ENCODE results near the gene SREBF1. TPM values are rescaled to one million over a fixed set of nuclear protein-coding genes. Genes with fewer than 3 reads are reported as not detected.

Gene SREBF1
- total and polyA plus RNA-seq, 2 of the 8 experiments (the other 6 are each of a cell fraction or from before 2014, with no cell fraction given): 28.6 to 70.8 TPM

- Histone ChIP-seq H3K4me3 (ENCODE audit: extremely low read depth in 1 of 4, insufficient read depth in 2 of 4, low read depth in 3 of 4, low read length in 4 of 4) (peak overlapping the region in 3 of 4 experiments; percentile 29 to 51 (median 38); a peak in 7 of 8 replicates), H2BK20ac (ENCODE audit: low read length) (peak overlapping the region; percentile 98), H3K4me1 (replicated peaks in 1 of 4; ENCODE audit: control insufficient read depth in 3 of 4, insufficient read depth in 4 of 4, low read length in 3 of 4) (peaks cover 13 to 37% (median 27%) of the 10 kb centered on the region in 4 experiments), H4K91ac (replicated peaks; ENCODE audit: insufficient read length, low read length) (peak overlapping the region; percentile 95), H3K4me2 (ENCODE audit: insufficient read depth in 1 of 2, low read depth in 2 of 2, low read length in 2 of 2) (peak overlapping the region; percentile 72 to 79), H2AFZ (ENCODE audit: low read length) (no peak overlapping the region), H2BK15ac (ENCODE audit: low read length) (peak overlapping the region; percentile 98; the same call in 1 of the 2 replicates), H3K9ac (replicated peaks in 1 of 4; ENCODE audit: extremely low read depth in 1 of 4, low read depth in 3 of 4, low read length in 3 of 4) (0 out of 7 replicates have a peak overlapping the region, but pooled peaks of 2 of the 4 experiments have one; percentile 6 to 8), H2AK5ac (ENCODE audit: low read depth, low read length) (peak overlapping the region; percentile 98), H2BK12ac (ENCODE audit: low read depth, low read length) (peak overlapping the region; percentile 100), H3K36me3 (ENCODE audit: control insufficient read depth in 2 of 4, insufficient read depth in 4 of 4, low read length in 3 of 4) (peaks cover 4 to 15% (median 7%) of the 10 kb centered on the region in 4 experiments; a peak in 5 of 8 replicates), H3K9me3 (ENCODE audit: insufficient read depth in 2 of 2, low read depth in 1 of 2, low read length in 1 of 2) (no peaks in the 10 kb centered on the region), H3K4ac (replicated peaks; ENCODE audit: insufficient read length, low read depth, low read length) (peak overlapping the region; percentile 95), H3K23me2 (ENCODE audit: low read depth, low read length) (peaks cover 5% of the 10 kb centered on the region), H3K56ac (replicated peaks; ENCODE audit: insufficient read length, low read depth, low read length) (peak overlapping the region; percentile 52), H2BK5ac (ENCODE audit: low read depth, low read length) (peak overlapping the region; percentile 98), H4K8ac (ENCODE audit: extremely low read depth, insufficient read depth, low read length) (peak overlapping the region; percentile 92; the same call in 1 of the 2 replicates), H3K14ac (ENCODE audit: insufficient read length) (no peak overlapping the region), H3K79me2 (ENCODE audit: control insufficient read depth in 1 of 2, insufficient read depth in 2 of 2, low read length in 2 of 2) (peaks cover 4 to 63% of the 10 kb centered on the region in 2 experiments; a peak in 3 of 4 replicates), H3K23ac (ENCODE audit: insufficient read length) (no peak overlapping the region), H3K27ac (ENCODE audit: low read depth, low read length) (peak overlapping the region; percentile 78), H4K5ac (ENCODE audit: insufficient read length, low read depth, low read length) (peak overlapping the region; percentile 61), H4K20me1 (replicated peaks in 1 of 2; ENCODE audit: control insufficient read depth in 1 of 2, insufficient read depth in 2 of 2, low read length in 2 of 2) (peaks cover 47 to 72% of the 10 kb centered on the region in 2 experiments), H3K27me3 (replicated peaks in 1 of 4; ENCODE audit: control insufficient read depth in 3 of 4, extremely low read depth in 1 of 4, insufficient read depth in 3 of 4, low read length in 3 of 4) (no peaks in the 10 kb centered on the region; a peak in 1 of 7 replicates), H2BK120ac (replicated peaks; ENCODE audit: low read depth, low read length) (peak overlapping the region; percentile 88), H3K79me1 (ENCODE audit: low read depth, low read length) (peaks cover 34% of the 10 kb centered on the region), H3K18ac (ENCODE audit: extremely low read depth, low read length) (peak overlapping the region; percentile 94)
- no peak for FAIRE-seq
- ChIA-PET POLR2A (ENCODE audit: partially characterized antibody) (interaction anchor here (0.6 to 24.7 kb wide), 10 partner anchors 5 to 497 kb away, joined by 3 to 532 read pairs (median 4); partner anchors contain the start of gene SREBF1), CTCF (ENCODE audit: partially characterized antibody) (interaction anchor here (1.3 to 18.1 kb wide), 4 partner anchors 11 to 98 kb away, joined by 3 to 375 read pairs (median 49); partner anchors contain the start of gene SREBF1)
- WGBS, 2 experiments (ENCODE audit: extremely low coverage in 1 of 2, insufficient coverage in 1 of 2, insufficient read length in 1 of 2, insufficient replicate concordance in 2 of 2, low coverage in 1 of 2, low lambda C conversion rate in 2 of 2, missing lambda C conversion rate in 1 of 2): 4% methylated on average over 20 of the region's 69 CpGs; no CpG with 5 or more reads in 1 of the 2 experiments
- peak in 1 of 2 experiments; percentile 93 for DNase-seq (ENCODE audit: low read depth in 1 of 2, low spot score in 2 of 2)
- 0 out of 2 replicates have a peak, but pooled peaks have one; percentile 19 for TF ChIP-seq MAX (IDR thresholded peaks at IDR 0.05)
- TF ChIP-seq RBBP5 (IDR thresholded peaks at IDR 0.05; ENCODE audit: borderline replicate concordance, low read depth, low read length): 0 out of 2 replicates have a peak, but pooled peaks have one; percentile 44
- TF ChIP-seq TBP (IDR thresholded peaks at IDR 0.05; ENCODE audit: low read depth, low read length): 0 out of 2 replicates have a peak, but pooled peaks have one; percentile 16
- no peak for TF ChIP-seq MAFK (IDR thresholded peaks at IDR 0.05; ENCODE audit: low read depth, low read length)
- TF ChIP-seq HDAC2 (IDR thresholded peaks at IDR 0.05; ENCODE audit: borderline replicate concordance in 1 of 2, low read depth in 2 of 2, low read length in 2 of 2): no peak; a peak in 1 of 4 replicates
- 0 out of 2 replicates have a peak, but pooled peaks have one; percentile 29 for TF ChIP-seq E2F6 (IDR thresholded peaks at IDR 0.05)
- TF ChIP-seq ATF3 (IDR thresholded peaks at IDR 0.05; ENCODE audit: insufficient read depth, low read depth, low read length): no peak
- no peak for TF ChIP-seq JUN (IDR thresholded peaks at IDR 0.05; ENCODE audit: low read depth, low read length)
These were observed 13.2 kb downstream of the SREBF1 start for GRCh38 chr17:17823433-17824118.
